Neural crest cell (in vitro differentiated cells): Measurements from ENCODE around the gene INTS13. TPM values are rescaled to one million over a fixed set of nuclear protein-coding genes. Genes with fewer than 3 reads are reported as not detected.

ENCODE experiments used
- DNase-seq: peaks from one replicate; pipeline ENCODE4 v3.0.0; 2021; ENCODE audit warnings: low read depth, mixed read lengths, low spot score
- H3K27ac Mint-ChIP-seq: one replicate; pipeline ENCODE4 v1.8.0; 2021; ENCODE audit warnings: mild to moderate bottlenecking, mixed read lengths; ENCODE audit not compliant: unreplicated experiment
- H3K27me3 Mint-ChIP-seq: 2 replicates; pipeline ENCODE4 v1.8.0; 2021; ENCODE audit warnings: low read depth, mild to moderate bottlenecking, mixed read lengths
- H3K36me3 Mint-ChIP-seq: 2 replicates; pipeline ENCODE4 v1.8.0; 2021; ENCODE audit warnings: low read depth, mild to moderate bottlenecking, mixed read lengths
- H3K4me1 Mint-ChIP-seq: 2 replicates; pipeline ENCODE4 v1.8.0; 2021; ENCODE audit warnings: mixed read lengths
- H3K4me3 Mint-ChIP-seq: one replicate; pipeline ENCODE4 v1.8.0; 2021; ENCODE audit warnings: mild to moderate bottlenecking, mixed read lengths
- H3K9me3 Mint-ChIP-seq: 2 replicates; pipeline ENCODE4 v1.8.0; 2021; ENCODE audit warnings: mixed read lengths
- CTCF ChIP-seq: fragments of 200-600 bp; sonication (generic); conservative IDR thresholded peaks from 2 replicates; pipeline ENCODE4 v1.5.0; 2021; ENCODE audit warnings: antibody characterized with exemption, mild to moderate bottlenecking
- total RNA-seq: library from RNA; stranded (reverse); gene quantifications from 2 replicates; pipeline ENCODE4 v1.2.1, GENCODE V29; 2021

The INTS13 gene
- total RNA-seq, 1 donor from 2014 or later: 30.6 TPM

DNA sequence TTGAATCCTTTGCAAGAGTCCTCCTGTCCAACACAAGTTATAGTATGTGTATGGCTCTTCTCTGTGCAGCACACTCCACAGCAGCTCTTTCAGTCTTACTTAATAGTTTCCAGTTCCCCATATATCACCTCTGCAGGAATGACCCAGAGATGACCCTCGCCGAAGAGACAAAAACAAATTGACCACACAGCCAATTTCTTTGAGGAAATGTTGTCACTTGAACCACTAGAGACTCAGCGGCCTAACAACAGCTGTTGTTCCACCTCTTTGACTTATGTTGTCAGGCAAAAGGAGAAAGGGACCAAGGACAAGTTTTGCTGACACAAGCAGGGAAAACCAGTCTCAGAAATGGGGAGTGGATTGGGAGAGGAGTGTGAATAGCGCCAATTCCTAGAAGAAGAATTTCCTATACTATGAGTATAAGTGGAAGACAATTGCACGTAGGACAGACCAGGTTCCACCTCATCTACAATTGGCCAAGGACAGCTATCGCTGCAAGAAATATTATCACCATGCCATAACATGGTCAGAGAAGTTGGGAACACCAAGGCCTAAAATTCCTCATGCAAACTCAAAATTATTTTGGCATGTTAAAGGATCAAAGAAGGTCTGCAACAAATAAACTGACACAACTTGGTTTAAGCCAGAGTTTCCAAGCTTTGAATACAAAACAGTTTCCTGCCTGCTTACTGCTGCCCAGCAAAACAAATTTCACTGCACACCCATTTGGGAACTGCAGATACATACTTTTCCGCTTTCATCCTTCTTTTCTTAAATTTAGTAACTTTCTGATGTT, 63.1 kb downstream of the INTS13 start:
- no peak overlapping the region for H3K27ac Mint-ChIP-seq
- DNase-seq: no peak
- peaks cover 3% of the 10 kb centered on the region for H3K9me3 Mint-ChIP-seq
- H3K27me3 Mint-ChIP-seq: no peaks in the 10 kb centered on the region
- no peak for TF ChIP-seq CTCF
- H3K36me3 Mint-ChIP-seq: peaks cover 3% of the 10 kb centered on the region
- peaks cover 12% of the 10 kb centered on the region for H3K4me1 Mint-ChIP-seq
- no peak overlapping the region for H3K4me3 Mint-ChIP-seq

DNA sequence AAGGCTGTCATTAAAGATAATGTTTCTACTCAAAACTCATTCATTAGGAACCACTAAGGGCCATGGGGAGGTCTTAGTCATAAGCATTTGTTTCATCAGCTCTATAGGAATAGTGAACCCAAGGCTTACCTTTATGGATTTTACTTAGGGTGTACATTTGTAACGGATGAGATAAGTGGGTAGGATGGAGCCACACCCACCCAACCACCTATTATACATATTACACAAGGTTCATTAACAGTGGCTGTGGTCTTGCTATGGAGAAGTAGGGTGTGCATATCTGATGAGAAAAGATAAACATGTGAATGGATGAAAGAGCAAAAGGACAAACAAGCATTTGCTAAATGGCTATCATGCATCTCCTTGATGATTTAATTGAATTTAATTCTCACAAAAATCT, 65.2 kb downstream of the INTS13 start:
- Mint-ChIP-seq H3K4me1 (peaks cover 5% of the 10 kb centered on the region), H3K9me3 (no peaks in the 10 kb centered on the region), H3K36me3 (no peaks in the 10 kb centered on the region), H3K27me3 (no peaks in the 10 kb centered on the region), H3K27ac (no peak overlapping the region), H3K4me3 (no peak overlapping the region)
- no peak for TF ChIP-seq CTCF
- DNase-seq: no peak

DNA sequence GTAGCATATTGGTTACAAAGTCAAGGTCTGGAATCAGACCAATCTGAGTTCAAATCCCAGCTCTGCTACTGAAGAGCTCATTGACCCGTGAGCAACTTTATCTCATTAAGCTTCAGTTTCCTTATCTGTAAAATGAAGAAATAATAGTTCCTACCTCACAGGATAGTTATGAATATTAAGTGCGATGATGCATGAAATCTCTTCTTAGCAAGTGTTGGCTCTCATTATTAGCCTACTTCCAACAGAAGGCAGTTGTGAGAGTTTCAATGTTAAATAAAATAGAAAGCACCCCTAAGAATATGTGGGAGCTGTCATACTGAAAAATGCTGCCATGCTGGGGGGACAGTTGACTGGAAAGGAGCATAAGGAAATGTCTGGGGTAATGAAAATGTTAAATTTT, 65.8 kb downstream of the INTS13 start:
- no peak for TF ChIP-seq CTCF
- no peaks in the 10 kb centered on the region for H3K36me3 Mint-ChIP-seq

DNA sequence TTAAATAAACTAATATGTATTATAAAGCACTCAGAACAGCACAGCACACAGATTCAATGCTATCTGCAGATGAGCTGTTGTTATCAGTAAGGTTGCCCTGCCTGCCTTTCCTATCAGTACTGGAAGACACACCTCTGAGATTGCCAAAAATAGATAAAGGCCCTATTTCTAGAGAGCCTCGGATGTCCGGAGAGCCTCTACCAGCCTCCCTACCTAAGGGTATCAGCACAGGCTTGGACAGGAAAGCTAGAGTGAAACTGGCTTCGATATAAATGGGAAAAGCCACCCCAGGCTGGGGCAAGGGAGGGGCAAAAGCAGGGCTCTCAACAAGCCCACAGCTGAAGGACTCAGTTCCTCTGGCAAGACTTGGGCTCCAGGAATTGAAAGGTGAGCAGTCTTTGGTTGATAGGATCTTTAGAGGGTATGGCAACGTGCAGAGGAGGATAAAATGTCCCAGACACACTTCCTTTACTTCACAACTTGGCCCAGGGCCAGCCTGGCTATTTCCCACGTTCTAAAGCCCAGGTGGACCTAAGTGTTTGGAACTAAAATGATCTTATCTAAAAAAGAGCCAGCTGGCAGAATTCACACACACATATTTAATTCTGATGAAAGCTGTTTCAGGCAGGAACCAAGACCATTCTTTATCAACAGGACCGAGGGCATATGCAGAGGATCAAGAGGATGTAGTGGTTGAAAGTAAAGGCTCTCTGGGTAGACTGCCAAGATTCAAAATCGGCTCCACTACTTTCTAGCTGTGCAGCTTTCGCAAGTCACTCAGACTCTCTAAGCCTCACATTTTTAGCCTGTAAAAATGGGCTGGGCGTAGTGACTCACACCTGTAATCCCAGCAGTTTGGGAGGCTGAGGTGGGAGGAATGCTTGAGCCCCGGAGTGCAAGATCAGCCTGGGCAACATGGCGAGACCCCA, 67.0 kb downstream of the INTS13 start:
- Mint-ChIP-seq H3K9me3 (no peaks in the 10 kb centered on the region), H3K4me1 (peaks cover 5% of the 10 kb centered on the region), H3K27me3 (no peaks in the 10 kb centered on the region), H3K4me3 (no peak overlapping the region), H3K36me3 (no peaks in the 10 kb centered on the region), H3K27ac (no peak overlapping the region)
- no peak for DNase-seq
- TF ChIP-seq CTCF: no peak

More for the DNA sequence above, 65.8 kb downstream of the INTS13 start:
- Mint-ChIP-seq H3K4me3 (no peak overlapping the region), H3K9me3 (no peaks in the 10 kb centered on the region), H3K27me3 (no peaks in the 10 kb centered on the region), H3K4me1 (peaks cover 5% of the 10 kb centered on the region), H3K27ac (no peak overlapping the region)
- no peak for DNase-seq

- H3K4me3 Mint-ChIP-seq: no peak overlapping the region
Measured at GRCh38 chr12:26869908-26870459, 67.8 kb downstream of the INTS13 start.

More at GRCh38 chr12:26869908-26870459, 67.8 kb downstream of the INTS13 start:
- DNase-seq: no peak
- H3K4me1 Mint-ChIP-seq: peaks cover 5% of the 10 kb centered on the region
- no peaks in the 10 kb centered on the region for H3K27me3 Mint-ChIP-seq
- no peak for TF ChIP-seq CTCF
- H3K9me3 Mint-ChIP-seq: no peaks in the 10 kb centered on the region
- H3K27ac Mint-ChIP-seq: no peak overlapping the region
- no peaks in the 10 kb centered on the region for H3K36me3 Mint-ChIP-seq
